ENCODE results near the gene ACTMAP. TPM values are rescaled to one million over a fixed set of nuclear protein-coding genes. Genes with fewer than 3 reads are reported as not detected.

ACTMAP gene
- total RNA-seq, 1 experiment from 2014 or later: 39.3 TPM

GRCh38 chr19:40747536-40747935 is 2.7 kb downstream of the ACTMAP start:
- no peak for DNase-seq
- H3K36me3 ChIP-seq (ENCODE audit: low read depth): peaks cover under 1% of the 10 kb centered on the region; the same call in 1 of the 2 replicates
- no TSS peak for BruUV-seq (replicated peaks)
- H3K4me1 ChIP-seq (replicated peaks; ENCODE audit: insufficient read depth): peaks cover 26% of the 10 kb centered on the region
- H3K79me2 ChIP-seq (ENCODE audit: low read depth): peaks cover 30% of the 10 kb centered on the region
- intact Hi-C loops (cut with micrococcal nuclease; ENCODE audit: unreplicated experiment): no loop called here
- H2AFZ ChIP-seq: no peak overlapping the region
- H3K27me3 ChIP-seq (ENCODE audit: insufficient read depth, low read depth): no peaks in the 10 kb centered on the region
- no peak for TF ChIP-seq EZH2 (IDR thresholded peaks at IDR 0.05; ENCODE audit: low read depth)
- TF ChIP-seq, protein P1, sequence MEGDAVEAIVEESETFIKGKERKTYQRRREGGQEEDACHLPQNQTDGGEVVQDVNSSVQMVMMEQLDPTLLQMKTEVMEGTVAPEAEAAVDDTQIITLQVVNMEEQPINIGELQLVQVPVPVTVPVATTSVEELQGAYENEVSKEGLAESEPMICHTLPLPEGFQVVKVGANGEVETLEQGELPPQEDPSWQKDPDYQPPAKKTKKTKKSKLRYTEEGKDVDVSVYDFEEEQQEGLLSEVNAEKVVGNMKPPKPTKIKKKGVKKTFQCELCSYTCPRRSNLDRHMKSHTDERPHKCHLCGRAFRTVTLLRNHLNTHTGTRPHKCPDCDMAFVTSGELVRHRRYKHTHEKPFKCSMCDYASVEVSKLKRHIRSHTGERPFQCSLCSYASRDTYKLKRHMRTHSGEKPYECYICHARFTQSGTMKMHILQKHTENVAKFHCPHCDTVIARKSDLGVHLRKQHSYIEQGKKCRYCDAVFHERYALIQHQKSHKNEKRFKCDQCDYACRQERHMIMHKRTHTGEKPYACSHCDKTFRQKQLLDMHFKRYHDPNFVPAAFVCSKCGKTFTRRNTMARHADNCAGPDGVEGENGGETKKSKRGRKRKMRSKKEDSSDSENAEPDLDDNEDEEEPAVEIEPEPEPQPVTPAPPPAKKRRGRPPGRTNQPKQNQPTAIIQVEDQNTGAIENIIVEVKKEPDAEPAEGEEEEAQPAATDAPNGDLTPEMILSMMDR (conservative IDR thresholded peaks at IDR 0.05): no peak
- no peak overlapping the region for H3K4me3 ChIP-seq
- H4K20me1 ChIP-seq (ENCODE audit: insufficient read depth): peaks cover 3% of the 10 kb centered on the region; the same call in 1 of the 2 replicates
- no peak overlapping the region for H3K4me2 ChIP-seq
- H3K9me3 ChIP-seq (ENCODE audit: insufficient read depth, low read depth): no peaks in the 10 kb centered on the region
- POLR2A ChIA-PET (ENCODE audit: unreplicated experiment): no interaction called here
- H3F3A ChIP-seq (ENCODE audit: insufficient read depth, low read depth): peaks cover 19% of the 10 kb centered on the region
- no peaks in the 10 kb centered on the region for H3K9me2 ChIP-seq (ENCODE audit: insufficient read depth)
- CTCF ChIA-PET: interaction anchor here (0.6 kb wide), 1 partner anchor 136 kb away, joined by 4 read pairs; no protein-coding TSS in a partner anchor
- H3K27ac ChIP-seq: no peak overlapping the region

DNA sequence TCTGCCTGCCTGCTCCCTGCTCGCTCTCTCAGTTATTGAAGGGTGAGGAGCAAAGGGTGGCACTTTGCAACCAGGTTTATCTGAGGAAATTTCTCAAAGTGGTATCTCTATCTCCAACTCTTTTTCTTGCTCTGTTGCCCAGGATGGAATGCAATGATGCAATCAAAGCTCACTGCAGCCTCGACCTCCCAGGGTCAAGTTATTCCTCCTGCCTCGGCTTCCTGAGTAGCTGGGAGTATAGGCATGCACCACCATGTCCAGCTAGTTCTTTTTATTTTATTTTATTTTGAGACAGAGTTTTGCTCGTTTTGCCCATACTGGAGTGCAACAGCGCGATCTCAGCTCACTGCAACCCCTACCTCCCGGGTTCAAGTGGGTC is 4.9 kb downstream of the ACTMAP start:
- Histone ChIP-seq H3K36me3 (ENCODE audit: low read depth) (no peaks in the 10 kb centered on the region), H3K79me2 (ENCODE audit: low read depth) (peaks cover 16% of the 10 kb centered on the region), H3K9me2 (ENCODE audit: insufficient read depth) (no peaks in the 10 kb centered on the region), H3K27me3 (ENCODE audit: insufficient read depth, low read depth) (no peaks in the 10 kb centered on the region), H3K4me2 (no peak overlapping the region), H3K9me3 (ENCODE audit: insufficient read depth, low read depth) (no peaks in the 10 kb centered on the region), H3K27ac (no peak overlapping the region), H4K20me1 (ENCODE audit: insufficient read depth) (no peaks in the 10 kb centered on the region; the same call in 1 of the 2 replicates), H2AFZ (no peak overlapping the region), H3F3A (ENCODE audit: insufficient read depth, low read depth) (peaks cover 20% of the 10 kb centered on the region), H3K4me1 (replicated peaks; ENCODE audit: insufficient read depth) (peaks cover 22% of the 10 kb centered on the region), H3K4me3 (no peak overlapping the region)
- no TSS peak for BruUV-seq (replicated peaks)
- intact Hi-C loops (cut with micrococcal nuclease; ENCODE audit: unreplicated experiment): no loop called here
- DNase-seq: no peak
- POLR2A ChIA-PET (ENCODE audit: unreplicated experiment): interaction anchor here (0.6 kb wide), 3 partner anchors 26 to 696 kb away, joined by 3 to 11 read pairs (median 4); no protein-coding TSS in a partner anchor
- TF ChIP-seq EZH2 (IDR thresholded peaks at IDR 0.05; ENCODE audit: low read depth): no peak
- TF ChIP-seq, protein P1 (conservative IDR thresholded peaks at IDR 0.05): no peak
- CTCF ChIA-PET: no interaction called here

- BruUV-seq (replicated peaks): no TSS peak
- H3K9me2 ChIP-seq (ENCODE audit: insufficient read depth): no peaks in the 10 kb centered on the region
- no peaks in the 10 kb centered on the region for H3K36me3 ChIP-seq (ENCODE audit: low read depth)
- no peaks in the 10 kb centered on the region for H3K27me3 ChIP-seq (ENCODE audit: insufficient read depth, low read depth)
- H4K20me1 ChIP-seq (ENCODE audit: insufficient read depth): no peaks in the 10 kb centered on the region; the same call in 1 of the 2 replicates
- H3K4me2 ChIP-seq: no peak overlapping the region
- intact Hi-C loops (cut with micrococcal nuclease; ENCODE audit: unreplicated experiment): no loop called here
- no peak overlapping the region for H3K27ac ChIP-seq
- no peak for DNase-seq
- TF ChIP-seq, protein P1 (conservative IDR thresholded peaks at IDR 0.05): no peak
- no peak for TF ChIP-seq EZH2 (IDR thresholded peaks at IDR 0.05; ENCODE audit: low read depth)
- no peaks in the 10 kb centered on the region for H3K9me3 ChIP-seq (ENCODE audit: insufficient read depth, low read depth)
- H2AFZ ChIP-seq: no peak overlapping the region
- POLR2A ChIA-PET (ENCODE audit: unreplicated experiment): interaction anchor here (0.6 kb wide), 3 partner anchors 26 to 697 kb away, joined by 3 to 4 read pairs (median 3); partner anchors contain the start of gene NUMBL
- no peak overlapping the region for H3K4me3 ChIP-seq
- H3F3A ChIP-seq (ENCODE audit: insufficient read depth, low read depth): peaks cover 24% of the 10 kb centered on the region
- peaks cover 22% of the 10 kb centered on the region for H3K4me1 ChIP-seq (replicated peaks; ENCODE audit: insufficient read depth)
- H3K79me2 ChIP-seq (ENCODE audit: low read depth): peaks cover 11% of the 10 kb centered on the region
- CTCF ChIA-PET: no interaction called here
These were observed 5.5 kb downstream of the ACTMAP start for GRCh38 chr19:40744554-40745401.
